Thoracic aorta endothelial cell (primary cell): ENCODE results near the gene KLRC4. TPM values are rescaled to one million over a fixed set of nuclear protein-coding genes. Genes with fewer than 3 reads are reported as not detected.

Source experiments
- total RNA-seq: library from RNA; depleted of rRNA; stranded (reverse); fragments of >200 nt; gene quantifications from 2 replicates; pipeline ENCODE4 v1.2.3, GENCODE V29; 2012

The KLRC4 gene
- total RNA-seq = not detected in 2 replicates

DNA sequence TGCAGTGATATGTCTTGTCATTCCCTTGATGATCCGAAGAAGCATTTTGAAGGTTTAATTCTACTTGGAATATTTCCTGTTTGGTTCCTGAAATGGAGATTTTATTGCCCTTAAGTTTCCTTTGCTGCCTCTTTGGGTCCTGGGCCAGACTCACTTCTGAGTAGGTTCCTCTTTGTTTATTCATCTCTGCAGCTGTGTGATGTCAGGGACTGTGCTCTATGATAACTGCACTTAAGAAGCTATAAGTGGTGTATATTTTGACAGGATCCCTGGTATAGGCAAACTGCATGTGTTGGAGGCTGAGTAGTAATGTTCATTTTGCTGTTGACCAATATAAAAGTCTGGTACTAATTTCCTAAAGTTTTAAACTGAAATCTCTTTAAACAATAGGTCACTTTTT lies at the start of gene KLRC4:
KLRC4 (minus strand) TSS at position 366 of the 400 bp plus-strand sequence; CDS start at position 184, 182 bp downstream.

DNA sequence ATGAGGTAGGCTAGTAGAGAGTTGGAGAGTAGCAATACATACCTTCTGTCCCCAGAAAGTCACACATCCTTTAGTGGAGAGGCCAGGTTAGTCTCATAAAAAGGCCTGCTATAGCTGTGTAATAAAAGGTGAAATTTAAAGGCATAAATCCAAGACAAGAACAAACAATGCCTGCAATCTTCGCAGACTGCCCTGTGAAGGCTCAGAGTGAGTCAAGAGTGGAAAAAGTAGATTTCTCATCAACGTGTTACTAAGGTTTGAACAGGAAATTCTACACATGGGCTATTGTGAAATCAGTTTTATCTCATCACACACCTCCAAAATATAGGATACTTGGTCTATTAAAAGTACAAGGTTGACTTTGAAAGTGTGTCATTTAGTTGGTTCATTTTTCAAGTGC lies 43.6 kb upstream of the KLRC4 start, which contains the start of gene KLRC1:
KLRC1 (minus strand) TSS at position 222 of the 400 bp plus-strand sequence. CDS start 2,221 bp downstream, outside the sequence.

DNA sequence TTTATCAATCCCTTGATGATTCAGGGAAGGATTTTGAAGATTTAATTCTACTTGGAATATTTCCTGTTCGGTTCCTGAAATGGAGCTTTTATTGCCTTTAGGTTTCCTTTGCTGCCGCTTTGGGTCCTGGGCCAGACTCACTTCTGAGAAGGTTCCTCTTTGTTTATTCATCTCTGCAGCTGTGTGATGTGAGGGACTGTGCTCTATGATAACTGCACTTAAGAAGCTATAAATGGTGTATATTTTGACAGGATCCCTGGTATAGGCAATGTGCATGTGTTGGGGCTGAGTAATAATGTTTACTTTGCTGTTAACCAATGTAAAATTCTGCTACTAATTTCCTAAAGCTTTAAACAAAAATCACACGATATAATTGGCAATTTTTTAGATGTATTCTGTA lies 26.3 kb upstream of the KLRC4 start, which contains the start of gene KLRC2:
KLRC2 (minus strand) TSS at position 195 of the 400 bp plus-strand sequence; CDS start at position 171, 24 bp downstream.

DNA sequence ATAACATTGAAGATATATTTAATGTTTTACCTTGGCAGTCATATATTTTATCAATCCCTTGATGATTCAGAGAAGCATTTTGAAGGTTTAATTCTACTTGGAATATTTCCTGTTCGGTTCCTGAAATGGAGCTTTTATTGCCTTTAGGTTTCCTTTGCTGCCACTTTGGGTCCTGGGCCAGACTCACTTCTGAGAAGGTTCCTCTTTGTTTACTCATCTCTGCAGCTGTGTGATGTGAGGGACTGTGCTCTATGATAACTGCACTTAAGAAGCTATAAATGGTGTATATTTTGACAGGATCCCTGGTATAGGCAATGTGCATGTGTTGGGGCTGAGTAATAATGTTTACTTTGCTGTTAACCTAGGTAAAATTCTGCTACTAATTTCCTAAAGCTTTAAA lies 10.8 kb upstream of the KLRC4 start, which contains the start of gene KLRC3:
KLRC3 (minus strand) TSS at position 262 of the 400 bp plus-strand sequence; CDS start at position 217, 45 bp downstream.

GRCh38 chr12:10389904-10390303 lies 19.7 kb downstream of the KLRC4 start, which contains the start of gene KLRK1:
Gene KLRK1 (minus strand): TSS chr12:10390041. CDS start chr12:10388810, 1,231 bp downstream.

Other genes starting within 250 kb of the KLRC4 start
- not detected in 2 replicates for gene OLR1, start 237.6 kb downstream of the KLRC4 start, total RNA-seq
- not detected in 2 replicates for gene TMEM52B, start 230.7 kb downstream of the KLRC4 start, total RNA-seq
- gene GABARAPL1, start 196.9 kb downstream of the KLRC4 start, total RNA-seq = 34.5 and 43.0 TPM in 2 replicates
- 0.07 and 0.27 TPM in 2 replicates for gene KLRD1, start 101.9 kb downstream of the KLRC4 start, total RNA-seq
- gene KLRK1, start 19.7 kb downstream of the KLRC4 start, total RNA-seq = not detected in 2 replicates
- 0.13 TPM in 1 of 2 replicates, not detected in the other for gene KLRC3, start 10.8 kb upstream of the KLRC4 start, total RNA-seq
- not detected in 2 replicates for gene KLRC2, start 26.3 kb upstream of the KLRC4 start, total RNA-seq
- not detected in 2 replicates for gene KLRC1, start 43.6 kb upstream of the KLRC4 start, total RNA-seq
- 1.5 and 1.7 TPM in 2 replicates for gene EIF2S3B, start 96.1 kb upstream of the KLRC4 start, total RNA-seq
- gene MAGOHB, start 203.9 kb upstream of the KLRC4 start, total RNA-seq = 31.6 and 36.4 TPM in 2 replicates